H4 (cell line): ENCODE results near the gene RNF7. TPM values are rescaled to one million over a fixed set of nuclear protein-coding genes. Genes with fewer than 3 reads are reported as not detected.
"Not testable (repeated sequence)": the region's sequence is repeated elsewhere in the genome, so short reads cannot be mapped to it uniquely, and the experiment has no call there.

ENCODE experiments used
- DNase-seq: peaks from one replicate; pipeline ENCODE4 v3.0.0-alpha.2; 2015; ENCODE audit warnings: low spot score
- total RNA-seq: library from RNA; depleted of rRNA; stranded (reverse); fragments of >200 nt; shearing (Covaris generic); gene quantifications from 2 replicates; pipeline ENCODE4 v1.2.3, GENCODE V29; 2014; rRNA removed

The RNF7 gene
- total RNA-seq, 1 experiment from 2014 or later: 161 TPM

DNA sequence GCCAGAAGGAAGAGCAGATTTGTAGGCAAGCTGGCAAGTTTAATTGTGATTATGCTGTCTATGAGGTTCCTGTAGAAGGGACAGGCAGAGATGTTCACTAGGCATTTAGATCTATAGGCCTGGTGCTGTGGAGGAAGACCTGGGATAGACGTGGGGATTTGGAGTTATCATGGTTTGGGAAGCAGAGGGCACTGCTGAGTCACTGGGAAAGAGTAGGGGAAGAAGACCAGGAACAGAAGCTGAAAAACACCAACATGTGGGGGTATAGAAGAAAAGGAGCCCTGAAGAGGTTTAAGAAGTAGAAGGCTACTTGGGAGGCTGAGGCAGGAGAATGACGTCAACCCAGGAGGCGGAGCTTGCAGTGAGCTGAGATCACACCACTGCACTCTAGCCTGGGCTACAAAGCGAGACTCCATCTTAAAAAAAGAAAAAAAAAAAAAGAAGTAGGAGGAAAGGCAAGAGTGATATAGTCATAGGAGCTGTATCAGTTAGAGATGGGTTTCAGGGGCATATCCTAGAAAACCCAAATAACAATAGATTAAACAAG is 44.4 kb downstream of the RNF7 start:
- no peak for DNase-seq

DNA sequence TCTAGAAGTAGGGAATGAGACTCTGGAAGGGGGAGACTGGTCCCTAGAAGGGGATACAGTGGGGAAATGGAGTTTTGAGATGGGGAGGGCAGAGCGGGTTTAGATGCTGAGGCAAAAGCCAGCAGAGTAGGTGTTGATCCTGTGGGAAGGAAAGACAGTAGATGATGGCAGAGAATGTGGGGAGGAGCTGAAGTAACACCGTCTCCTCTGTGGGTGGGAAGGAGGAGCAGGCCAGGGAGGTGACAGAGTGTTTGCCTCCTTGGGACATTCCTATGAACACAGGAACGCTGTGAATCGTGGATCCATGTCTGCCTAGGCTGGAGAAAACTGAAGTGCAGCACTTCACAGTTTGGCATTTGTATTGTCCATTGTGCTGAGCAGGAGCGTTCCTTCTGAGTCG is 45.5 kb downstream of the RNF7 start:
- DNase-seq: no peak

DNA sequence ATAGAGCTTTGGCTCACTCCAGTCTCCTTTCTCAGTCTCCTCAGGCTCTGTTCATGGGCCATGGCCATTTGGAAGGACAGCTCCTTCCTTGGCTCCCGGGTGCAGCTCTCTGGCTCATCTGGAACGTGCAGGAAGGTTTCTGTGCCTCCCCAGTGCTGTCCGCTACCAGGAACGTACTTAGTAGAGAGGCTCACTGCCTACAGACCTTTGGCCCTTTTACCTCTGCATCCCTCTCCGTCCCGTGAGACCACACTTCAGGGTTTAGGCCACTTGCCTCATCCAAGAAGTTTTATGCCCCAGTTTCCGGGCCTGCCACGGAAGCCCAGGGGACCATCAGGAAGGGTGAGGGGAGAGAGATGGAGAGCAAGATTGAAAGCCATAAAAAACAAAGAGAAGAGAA is 46.0 kb downstream of the RNF7 start:
- DNase-seq: no peak

DNA sequence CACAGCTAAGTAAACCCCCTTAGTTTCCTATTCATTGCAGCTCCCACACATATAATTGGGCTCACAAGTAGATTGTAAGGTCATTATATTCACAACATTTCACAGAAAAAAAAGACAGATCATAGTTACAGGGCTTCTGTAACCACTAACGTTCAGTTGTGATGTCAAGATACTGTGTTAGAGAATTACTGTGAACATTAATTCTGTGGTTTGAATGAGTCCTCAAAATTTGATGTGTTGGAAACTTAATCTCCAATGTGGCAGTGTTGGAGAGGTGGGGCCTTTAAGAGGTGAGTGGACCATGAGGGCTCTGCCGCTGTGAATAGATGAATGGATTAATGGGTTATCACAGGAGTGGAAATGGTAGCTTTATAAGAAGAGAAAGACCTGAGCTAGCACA is 46.4 kb downstream of the RNF7 start:
- no peak for DNase-seq

DNA sequence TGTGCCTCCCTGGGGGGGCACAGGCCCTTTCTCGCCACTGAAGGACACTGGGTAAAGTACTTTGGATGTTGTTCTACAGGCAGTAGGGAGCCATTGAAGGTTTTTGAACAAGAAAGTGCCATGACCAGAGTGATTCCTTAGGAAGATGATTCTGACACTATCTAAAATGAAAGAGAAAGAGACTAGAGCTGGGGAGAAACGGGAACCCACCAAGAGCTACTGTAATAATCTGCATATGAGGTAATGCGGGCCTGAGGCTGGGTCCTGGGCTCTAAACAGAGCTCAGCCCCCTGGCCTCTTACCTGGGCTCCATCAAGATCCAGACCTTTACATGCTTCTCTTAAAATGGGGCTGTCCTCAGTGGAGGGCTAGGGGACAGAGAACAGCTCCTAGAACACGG is 50.1 kb downstream of the RNF7 start:
- no peak for DNase-seq

DNA sequence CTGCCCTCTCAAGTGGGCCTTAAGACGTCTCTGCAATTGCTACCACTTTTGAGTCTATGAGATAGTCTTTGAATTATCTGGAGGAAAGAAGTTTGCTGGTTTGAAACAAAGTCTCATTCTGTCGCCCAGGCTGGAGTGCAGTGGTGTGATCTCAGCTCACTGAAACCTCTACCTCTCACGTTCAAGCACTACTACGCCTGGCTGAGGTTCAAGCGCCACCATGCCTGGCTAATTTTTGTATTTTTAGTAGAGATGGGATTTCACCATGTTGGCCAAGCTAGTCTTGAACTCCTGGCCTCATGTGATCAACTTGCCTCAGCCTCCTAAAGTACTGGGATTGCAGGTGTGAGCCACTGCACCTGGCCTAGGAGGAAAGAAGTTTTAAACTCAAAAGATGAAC is 50.7 kb downstream of the RNF7 start:
- not testable (repeated sequence) for DNase-seq

DNA sequence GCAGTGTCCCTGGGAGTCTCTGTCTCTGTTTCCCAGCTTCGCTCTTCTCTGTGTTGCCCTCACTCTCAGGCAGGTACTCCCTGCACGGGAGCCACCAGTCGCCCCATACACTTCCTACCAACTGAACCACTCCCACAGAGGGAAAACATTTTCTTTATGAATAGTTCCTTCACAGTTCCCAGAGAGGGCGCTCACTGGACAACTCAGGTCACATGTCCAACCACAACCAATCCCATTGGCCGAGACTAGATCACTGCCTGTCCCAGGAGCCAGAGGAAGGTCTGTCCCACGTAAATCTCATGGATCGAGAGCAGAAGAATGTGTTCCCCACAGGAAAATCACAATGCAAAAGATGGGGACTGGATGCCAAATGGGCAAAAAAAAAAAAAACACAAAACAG is 51.2 kb downstream of the RNF7 start:
- no peak for DNase-seq

DNA sequence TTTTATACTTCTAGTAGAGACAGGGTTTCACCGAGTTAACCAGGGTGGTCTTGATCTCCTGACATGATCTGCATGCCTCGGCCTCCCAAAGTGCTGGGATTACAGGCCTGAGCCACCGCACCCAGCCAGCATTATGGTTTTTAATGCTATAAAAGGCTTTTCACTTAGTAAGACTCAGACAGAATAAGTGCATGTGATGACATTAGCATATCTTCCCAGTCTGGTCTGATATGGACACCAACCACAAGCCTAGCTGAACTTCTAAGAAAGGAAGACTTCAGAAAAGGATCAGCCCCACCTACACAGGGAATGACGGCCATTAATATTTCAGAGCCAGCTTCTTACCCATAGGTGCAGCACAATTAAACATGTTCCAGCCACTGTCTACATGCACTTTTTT is 52.1 kb downstream of the RNF7 start:
- DNase-seq: no peak

DNA sequence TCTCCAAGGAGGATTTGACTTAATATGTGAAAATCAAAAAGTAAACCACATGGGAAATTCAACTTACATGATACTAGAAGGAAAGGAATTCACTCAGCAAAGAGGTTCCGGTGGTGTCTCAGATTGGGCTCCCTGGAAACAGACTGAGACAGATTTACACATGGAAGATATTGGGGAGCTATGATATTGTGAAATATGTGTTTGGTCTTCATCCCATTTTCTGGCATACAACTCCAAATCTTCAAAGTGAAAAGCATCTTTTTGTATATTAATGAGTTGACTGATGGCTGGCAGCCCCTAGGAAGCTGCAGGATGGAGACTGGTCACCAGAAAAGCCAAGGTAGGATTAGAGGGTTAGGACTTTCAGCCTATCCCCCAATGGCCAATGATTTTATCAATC is 54.4 kb downstream of the RNF7 start:
- no peak for DNase-seq

DNA sequence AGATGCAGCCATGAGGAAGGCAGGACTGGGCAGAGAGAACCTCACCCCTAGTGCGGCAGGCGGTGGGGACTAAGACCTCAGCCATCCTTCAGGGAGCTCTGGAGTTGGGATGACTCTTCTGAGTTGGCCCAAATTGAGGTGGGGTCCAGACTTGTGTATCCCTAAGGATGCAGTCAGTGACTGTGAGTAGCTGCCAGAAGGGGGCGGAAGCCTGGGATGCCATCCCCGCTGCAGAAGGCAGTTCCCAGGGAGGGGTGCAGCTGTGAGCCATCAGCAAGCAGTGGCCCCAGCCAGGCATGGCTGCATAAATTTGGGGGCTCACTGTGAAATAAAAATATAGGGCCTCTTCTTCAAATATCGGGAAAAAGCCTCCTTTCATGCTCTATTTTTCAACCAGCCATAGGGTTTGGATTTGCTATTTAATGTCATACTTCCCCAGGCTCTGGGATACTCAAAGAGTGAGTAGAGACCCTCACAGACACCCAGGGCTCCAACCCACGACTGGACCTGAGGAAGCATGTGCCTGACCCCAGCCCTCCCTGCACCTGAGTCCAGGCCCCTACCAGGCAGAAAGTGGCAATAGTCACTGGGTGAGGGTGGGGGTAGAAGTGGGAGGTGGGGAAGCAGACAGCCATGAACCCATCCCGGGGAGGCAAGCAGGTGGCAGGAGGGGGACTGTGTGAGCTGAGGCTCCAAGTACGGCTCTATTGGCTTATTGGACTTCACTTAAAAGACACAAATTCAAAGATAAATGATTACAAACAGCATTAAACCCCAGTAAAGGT is 55.6 kb downstream of the RNF7 start:
- no peak for DNase-seq

DNA sequence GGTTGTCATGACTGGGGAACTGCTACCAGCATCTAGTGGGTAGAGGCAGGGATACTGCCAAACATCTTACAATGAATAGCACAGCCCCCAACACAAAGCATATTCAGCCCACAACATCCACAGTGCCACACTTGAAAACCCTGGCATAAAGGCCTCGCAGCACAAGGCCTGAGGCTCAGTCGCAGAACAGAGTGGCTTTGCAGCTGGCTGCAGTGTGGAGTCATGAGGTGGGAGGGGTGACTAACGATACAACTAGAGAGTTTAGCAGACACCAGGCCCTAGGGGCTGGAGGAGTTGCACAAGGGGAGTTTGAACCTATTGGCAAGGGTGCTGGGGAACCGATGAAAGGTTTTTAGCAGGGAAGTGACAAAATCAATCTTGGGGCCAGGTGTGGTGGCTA is 57.2 kb downstream of the RNF7 start:
- DNase-seq: no peak

DNA sequence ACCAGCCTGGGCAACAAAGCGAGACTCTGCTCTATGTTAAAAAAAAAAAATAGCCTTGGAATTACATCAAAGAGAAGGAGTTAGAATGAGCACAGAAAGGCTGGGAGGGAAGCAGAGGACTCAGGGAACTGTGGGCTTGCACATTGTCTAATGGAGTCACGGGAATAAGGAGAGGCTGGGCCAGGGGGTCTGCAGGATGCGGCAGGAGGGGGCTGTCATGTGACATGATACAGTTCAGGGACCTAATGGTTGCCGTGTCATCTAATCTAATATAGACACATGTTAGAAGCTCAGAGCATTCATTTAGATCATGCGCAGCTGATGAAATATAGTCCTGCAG is 57.6 kb downstream of the RNF7 start:
- DNase-seq: no peak

DNA sequence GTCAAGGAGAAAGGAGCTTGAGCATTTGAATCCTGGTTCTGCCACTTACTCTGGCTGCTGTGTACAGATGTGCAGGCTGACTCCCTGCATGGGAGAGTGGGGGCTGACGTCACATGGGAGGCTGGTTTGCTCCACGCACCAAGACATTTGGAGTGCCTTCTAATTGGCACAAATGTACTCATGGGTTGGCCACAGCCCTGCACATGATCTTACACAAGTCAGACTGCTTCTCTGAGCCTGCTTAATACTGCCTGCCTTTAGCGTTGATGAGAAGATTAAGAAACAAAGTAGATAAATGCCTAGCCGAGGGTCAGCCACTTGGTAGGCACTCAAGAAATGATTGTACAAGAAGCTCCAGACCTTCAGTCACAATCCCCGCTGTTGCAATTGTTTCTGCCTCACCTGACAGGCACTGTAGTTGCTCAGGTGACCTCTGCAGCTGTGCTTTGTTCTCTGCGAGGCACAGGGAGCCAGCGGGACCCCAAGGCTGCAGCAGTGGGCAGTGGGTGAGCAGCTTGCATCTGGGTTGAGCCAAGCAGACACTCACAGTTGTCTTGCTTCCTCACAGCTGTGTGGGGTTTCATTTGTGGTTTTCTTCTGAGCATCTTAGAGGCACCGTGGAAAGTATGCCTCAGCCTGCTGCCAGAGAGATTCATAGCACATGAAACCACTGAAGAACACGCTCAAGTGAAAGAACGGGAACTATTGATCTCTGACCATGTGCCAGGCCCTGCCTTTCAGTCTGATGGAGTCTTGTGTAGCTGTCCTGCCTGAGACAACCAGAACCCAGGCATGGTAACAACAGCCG is 58.2 kb downstream of the RNF7 start:
- DNase-seq: no peak

Other genes with a start within 250 kb of the RNF7 start
- not detected in 2 replicates for gene GRK7, start 25.1 kb downstream of the RNF7 start, total RNA-seq
- gene ATP1B3, start 138.3 kb downstream of the RNF7 start, total RNA-seq: 131 and 132 TPM in 2 replicates